HG03159 (cell line): ENCODE measurements around the gene TES.

Experiments used
- ATAC-seq: cut with Tn5 transposase; IDR thresholded peaks from one replicate; pipeline ENCODE4 v1.9.1; 2021; ENCODE audit warnings: mild to moderate bottlenecking, moderate library complexity; ENCODE audit not compliant: unreplicated experiment

TES gene

DNA sequence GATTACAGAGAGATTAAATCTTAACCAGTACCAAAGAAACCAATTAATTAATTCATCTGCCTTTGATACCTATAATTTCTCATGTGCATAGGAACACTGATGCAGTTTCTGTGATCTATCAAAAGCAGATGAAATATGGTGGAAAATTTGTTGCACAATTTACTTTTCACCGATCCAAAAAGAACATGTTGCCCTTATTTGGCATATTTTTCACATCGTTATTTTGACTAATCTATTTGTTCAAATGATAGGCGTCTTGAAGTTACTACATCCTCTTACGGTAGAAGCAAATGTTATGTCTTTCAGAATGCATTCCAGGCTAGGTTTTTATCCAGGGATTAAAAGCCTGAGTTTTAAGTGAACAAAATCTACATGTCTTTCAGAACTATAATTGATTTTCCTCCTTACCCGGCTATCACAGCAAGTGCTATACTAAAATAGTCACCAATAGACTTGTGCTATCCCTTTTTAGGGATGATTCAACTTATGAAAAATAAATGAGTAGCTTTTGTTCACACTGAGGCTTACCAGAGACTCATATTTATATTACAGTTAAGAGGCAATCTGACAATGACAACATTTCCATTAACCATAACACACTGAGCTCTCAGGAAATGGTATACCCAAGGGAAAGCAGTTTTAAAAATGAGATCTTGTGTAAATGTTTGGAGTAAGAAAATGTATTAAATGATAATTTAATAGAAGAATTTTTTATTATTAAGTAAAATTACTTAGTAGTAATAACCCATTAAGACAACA, 16.8 kb upstream of the TES start:
- ATAC-seq, result no peak

DNA sequence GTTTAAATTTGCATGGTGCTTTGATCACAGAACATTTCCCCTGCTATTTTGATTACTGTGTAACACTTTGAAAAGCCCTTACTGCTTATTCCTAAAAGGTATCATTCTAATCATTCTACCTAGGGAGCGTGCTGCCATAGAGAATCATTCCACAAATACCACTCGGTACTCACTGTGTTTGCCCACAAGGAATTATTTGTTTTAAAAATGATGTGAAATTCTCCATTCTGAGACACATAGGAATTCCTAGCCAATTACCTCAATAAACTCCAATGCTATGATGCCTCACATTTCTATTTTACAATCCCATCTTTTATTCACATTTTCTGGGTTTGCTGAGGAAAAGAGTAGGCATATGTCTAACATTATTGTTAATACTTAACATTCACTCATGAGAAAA, 16.2 kb upstream of the TES start:
- no peak for ATAC-seq

DNA sequence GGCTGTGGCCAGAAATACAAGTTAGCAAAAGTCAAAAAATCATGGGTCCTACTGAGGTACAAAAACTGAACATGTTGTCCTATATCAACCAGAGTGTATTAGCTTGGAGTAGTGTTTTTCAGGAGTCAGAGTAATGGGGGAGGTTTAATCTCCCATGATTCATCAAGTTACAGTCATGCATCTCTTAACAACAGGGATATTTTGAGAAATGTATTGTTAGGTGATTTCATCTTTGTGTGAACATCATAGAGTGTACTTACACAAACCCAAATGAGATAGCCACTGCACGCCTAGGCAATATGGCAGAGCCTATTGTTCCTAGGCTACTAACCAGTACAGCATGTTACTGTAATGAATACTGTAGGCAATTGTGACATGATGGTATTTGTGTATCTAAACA, 14.9 kb upstream of the TES start:
- ATAC-seq, result no peak

DNA sequence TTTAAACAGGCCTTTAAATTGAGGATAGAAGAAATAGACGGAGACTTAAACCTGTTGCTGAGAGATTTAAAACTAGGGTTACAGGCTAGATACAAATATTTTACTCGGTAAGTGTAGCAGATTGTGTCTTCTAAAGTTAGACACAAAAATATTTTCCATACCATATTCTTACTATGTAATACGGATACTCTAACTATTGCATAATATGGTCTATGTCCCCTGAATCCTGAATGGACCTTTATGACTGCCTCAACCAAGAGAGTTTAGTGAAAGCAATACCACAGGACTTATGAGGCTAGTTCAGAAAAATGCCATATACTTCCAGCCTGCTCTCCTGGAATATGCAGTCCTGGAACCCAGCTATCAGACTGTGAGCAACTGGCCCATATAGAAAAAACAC, 13.4 kb upstream of the TES start:
- ATAC-seq, result no peak

DNA sequence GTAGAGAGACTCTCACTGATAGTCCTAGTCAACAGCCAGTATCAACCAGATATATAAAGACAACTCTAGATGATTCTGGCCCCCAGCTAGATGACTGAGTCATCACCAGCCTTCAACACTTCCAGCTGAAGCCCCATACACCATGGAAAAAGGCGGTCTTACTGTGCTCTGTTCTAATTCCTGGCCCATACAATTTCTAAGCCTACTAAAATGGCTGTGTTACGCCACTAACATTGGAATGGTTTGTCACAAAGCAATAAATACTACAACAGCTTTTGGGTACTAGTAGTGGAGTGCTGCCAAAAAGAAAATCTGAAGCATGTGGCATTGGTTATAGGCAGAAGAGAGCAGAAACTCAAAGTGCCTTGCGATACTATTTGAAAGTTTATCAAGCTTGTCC, 13.0 kb upstream of the TES start:
- no peak for ATAC-seq

DNA sequence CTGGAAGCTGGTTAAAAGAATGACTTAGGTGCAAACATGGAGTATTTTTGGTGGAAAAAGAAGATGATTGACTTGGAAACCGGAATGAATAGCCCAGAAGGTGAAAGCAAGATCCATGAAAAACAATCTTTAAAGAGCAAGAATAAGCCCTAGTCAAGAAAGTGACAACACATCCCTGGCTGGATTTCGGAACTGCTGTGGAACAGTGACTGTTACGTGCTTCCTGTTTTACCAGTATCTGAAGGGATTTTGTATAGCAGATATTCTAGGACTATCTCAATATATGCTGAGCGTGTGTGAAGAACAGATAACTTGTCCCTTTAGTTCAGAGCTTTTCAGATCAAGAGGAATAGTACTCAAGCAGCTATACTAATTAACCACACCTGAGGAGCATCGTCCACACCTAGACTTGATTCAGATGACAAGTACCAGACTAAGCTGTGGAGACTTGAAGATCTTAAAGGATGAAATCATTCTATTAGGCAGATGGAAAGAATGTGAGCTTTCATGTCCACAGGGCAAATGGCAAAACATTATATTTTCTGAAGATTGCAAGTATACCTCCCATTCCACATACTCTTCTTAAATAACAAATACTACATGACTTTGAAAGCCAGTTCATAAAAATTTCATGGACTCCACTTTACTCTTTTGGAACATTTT, 11.5 kb upstream of the TES start:
- no peak for ATAC-seq

DNA sequence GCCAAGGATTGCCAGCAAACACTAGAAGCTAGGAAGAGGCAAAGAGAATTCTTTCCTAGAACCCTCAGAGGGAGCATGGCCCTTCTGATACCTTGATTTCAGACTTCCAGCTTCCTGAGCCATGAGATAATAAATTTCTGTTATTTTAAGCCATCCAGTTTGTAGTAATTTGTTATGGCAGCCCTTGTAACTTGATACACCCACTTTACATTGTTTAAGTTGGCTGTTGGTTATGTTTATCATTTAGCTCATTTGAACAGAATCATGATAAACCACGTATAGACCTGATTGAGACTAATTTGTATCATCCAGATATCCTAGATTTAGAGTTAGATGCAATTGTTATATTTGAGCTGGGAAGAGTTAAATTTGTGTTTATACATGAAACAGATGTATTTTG, 9.4 kb upstream of the TES start:
- no peak for ATAC-seq

DNA sequence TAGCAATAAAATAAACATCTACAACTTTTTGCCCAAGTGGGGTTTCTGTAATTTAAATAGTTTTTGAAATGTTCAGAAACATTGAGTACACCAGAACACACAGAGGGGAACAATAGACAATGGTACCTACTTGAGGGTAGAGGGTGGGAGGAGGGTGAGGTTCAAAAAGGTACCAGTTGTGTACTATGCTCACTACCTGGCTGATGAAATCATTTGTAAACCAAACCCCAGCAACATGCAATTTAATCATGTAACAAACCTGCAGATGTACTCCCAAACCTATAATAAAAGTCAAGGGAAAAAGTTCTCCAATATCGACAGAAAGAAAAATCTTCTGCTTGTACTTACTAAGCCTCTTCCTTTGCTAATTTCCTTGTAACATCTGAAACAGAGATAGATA, 4.2 kb upstream of the TES start:
- ATAC-seq, result no peak

DNA sequence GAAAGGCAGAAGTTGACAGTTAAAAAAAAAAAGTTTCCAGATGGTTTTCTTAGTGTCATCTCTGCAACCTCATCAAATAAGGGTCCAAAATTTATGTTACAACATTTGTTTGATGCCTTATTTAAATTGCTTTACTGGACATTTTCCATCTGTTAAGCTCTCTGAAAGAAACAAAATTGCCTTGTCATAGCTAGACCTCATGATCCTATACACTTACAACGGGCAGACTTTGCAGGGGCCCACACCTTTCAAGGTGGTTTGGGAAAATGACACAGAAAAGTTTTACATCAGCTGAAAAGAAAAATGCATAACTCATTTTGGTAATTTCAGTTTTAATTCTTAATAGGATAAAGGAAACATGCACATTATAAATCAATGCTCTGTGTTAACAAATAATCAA, 1.4 kb upstream of the TES start:
- no peak for ATAC-seq

DNA sequence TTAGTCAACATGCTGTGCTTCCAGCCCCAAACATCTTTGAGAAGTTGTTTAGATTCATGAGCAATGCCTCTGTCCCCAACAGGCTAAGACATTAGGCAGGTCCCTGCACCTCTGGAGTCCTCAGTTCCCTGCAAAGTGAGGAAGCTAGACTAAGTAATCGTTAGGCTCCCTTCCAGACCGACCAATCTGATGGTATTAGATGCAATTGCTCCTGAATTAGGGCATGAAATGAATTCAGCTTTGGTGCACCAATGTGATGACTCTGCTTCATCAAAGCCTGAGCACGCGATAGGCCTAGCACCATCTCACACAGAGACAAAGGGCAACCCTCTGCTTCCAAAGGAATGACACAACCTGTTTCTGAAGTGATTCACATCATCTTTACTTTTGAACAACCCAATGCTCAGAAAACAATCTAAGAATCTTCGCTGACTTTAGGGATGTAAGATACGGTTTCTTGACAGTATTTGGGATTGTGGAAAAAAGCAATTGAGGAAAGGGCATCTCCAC, 723 bp upstream of the TES start:
- ATAC-seq, result no peak

DNA sequence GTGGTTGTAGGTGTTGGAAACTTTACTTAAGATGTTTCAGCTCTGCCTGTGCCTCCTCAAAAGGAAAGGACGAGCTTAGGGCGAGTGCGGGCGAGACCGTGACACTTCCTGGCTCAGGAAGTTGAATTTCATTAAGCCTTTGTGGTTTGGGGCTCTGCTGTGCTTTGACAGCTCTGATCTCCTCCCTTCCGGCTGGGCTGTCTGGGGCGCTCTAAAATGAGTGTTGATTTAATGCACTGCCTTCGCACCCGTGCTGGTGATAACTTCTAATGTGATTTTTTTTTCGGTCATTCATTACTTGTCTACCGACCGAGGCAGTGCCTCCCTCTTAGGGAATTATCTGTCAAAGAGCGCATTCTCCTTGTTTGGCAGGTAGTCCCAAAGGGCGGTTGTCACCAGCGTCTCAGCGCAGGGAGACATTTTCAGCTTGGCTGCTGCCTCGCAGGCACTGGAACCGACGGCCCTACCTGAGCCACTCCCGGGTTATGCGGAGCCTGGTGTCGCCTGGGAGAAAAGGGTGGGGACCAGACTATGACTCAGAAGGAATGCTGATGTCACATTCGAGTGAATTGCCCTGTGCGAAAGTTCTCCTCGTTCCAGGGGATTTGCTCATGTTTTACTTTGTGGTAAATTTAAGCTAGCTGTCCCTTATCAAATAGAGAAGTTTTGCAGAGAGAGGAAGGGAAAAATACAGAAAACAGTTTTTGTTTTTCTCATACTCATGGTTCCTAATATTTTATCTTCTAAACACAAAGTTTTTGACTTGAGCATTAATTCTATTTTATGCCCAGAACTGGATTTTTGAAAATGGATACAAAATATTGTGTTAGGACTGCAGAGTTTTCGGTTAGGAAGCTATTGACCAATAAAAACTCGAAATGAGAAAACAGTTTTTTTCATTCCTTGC, 920 bp downstream of the TES start:
- ATAC-seq, result peak; percentile 77

DNA sequence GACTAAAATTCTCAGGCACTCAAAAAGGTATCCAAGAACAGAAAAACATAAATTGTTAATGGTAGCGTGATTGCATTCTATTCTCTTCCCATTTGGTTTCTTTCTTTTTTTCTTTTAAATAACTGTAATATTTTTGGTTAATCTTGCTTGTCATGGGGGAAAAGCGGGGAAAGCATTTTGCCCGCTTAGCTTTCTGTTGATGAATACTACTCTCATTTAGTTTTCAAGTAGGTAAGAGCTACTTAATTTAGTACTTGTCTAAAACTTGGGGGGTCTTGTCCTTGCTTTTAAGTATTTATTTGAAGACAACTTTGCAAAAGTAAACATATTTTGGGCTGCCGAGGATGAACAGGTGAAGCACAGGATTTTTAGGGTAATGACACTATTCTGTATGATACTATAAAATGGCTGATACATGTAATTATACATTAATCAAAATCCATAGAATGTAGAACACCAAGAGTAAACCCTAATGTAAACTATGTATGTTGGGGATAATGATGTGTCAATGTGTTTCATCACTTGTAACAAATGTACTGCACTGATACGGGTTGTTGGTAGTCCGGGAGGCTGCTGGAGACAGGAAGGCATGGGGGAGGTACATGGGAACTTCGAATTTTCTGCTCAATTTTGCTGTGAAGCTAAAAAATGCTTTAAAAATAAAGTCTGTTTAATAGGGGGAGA, 1.7 kb downstream of the TES start:
- no peak for ATAC-seq

DNA sequence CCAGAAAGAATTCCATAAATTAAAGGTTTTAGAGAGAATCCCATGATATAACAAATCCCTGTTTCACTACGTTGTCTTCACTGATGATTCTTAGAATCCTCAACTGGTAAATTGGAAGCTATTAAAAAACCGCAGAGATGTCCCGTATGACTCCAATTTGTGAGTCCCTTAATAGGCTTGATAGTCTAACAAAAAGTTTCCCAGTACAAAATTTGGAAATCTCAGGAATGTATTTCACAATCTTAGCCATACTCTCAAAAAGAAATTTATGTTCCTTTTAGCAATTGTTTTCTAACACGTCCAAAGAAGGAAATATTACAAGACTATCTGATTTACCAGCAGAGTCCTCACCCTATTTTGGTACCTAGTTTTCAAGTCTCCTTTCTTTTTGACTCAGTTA, 2.5 kb downstream of the TES start:
- no peak for ATAC-seq

DNA sequence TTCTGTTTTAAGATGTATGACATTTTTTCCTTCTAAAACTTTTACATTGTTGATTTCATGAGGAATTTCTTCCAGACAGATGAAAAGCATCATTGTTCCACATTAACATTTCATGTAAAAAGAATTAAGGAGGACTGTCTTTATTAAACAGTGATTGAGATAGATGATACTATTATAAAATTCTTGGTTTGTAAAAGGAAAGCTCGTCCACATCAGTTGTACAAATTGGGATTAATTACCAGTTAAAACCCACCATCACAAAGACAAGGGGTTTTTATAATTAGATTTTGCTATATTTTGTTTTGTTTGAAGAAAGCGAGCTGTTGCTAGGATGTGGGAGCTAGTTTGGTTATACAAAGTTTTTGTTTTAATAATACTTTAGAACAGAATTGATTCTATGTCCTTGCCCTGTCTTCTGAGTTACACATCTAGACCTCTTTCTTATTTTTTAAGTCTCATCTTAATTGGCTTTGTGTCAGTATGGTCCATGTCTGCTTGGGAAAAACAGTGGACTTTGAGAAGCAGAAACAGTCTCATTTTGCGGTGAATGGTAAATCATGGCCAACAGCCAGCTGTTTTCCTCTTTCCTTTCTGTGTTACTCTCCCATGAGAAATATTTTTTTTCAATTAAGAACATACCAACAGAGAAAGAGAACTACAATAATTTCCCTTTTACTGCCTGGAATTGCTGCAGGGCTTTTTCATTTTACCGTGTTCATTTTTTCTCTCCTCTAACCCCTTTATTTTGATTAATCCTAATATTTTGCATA, 3.2 kb downstream of the TES start:
- no peak for ATAC-seq

DNA sequence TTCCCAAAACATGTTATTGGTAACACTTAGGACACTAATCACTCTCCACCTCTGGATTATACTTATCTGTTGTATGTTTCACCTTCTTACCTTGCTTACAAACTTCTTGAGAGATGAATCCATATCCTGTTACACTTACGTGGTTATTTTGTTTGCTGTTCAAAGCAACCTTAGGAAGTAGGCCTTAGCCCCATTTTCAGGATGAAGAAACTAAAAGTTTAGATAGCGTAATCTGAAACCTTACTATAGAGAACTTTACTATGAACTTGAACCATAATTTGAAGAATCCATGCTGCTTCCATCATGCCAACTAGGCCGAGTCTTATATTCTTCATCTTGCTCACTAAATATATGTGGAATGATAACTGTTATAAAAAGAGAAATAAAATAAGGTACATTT, 4.6 kb downstream of the TES start:
- ATAC-seq, result no peak

DNA sequence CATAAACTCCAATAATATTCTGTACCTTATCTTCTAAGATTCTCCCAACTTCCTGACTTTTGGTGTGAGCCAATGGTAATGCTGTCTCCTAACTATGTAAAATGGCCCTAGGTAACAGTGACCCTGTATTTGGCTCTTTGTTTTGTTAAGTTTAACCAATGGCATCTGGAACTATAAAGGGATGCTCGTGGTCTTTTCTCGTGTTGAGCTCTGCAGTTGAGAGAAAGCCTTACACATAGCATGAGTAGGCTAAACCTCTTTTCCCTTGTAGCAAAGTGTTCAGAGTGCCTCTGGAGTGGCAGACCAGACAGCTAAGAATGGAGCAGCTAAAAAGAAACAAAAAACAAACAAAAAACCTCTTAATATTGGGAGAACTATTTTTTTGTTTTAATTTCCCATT, 5.2 kb downstream of the TES start:
- no peak for ATAC-seq

DNA sequence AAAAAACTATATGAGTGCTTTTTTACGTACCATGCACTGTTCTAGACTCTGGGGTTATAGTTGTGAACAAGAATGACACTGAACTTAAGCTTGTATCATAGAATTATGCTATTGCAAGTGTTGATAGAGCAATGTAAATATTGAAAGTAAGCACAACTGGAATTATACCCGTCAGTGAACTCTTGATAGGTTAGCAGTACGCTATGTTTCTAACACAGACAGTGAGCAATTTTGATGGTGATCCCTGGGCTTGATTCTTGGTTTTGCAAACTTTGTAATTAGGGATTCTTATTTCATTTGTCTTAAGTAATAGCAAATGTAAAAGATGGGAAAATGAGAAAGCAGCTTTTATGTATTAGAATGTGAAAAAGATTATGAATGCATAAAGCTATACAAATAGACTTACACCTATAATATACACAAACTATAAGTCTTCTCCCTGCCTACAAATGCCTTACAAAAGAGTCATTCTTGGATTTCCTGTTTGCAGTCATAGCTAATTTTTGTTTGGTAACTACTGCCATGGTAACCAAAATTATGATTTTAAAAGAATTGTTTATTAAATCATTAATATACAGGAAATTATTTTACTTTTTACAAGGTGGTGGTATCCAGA, 6.7 kb downstream of the TES start:
- no peak for ATAC-seq

DNA sequence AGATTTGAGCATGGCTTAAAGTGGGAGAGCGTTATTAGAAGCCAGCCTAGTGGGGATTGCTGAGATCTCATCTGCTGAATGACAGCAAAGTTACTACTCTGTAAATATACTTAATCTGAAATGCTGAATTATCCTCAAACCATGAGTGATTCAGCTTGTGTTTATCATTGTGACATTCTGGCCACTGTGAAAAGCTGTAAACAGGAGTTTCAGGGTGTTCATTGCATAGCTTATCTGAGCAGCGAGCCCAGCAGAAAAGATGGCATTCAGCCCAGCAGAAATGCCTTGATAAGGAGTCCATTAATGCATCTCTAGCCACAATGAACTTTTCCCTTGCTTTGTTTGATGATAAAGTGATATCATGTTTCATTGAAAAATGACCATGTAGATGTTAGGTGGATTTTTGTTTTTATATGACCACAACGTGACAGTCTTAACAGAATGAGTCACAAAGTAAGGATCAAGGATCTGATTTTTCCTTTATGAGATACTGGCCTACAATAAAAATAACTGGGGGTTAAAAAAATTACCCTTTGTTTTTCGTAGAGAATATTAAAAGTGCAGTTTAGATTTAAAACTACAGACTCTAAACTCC, 7.8 kb downstream of the TES start:
- no peak for ATAC-seq

DNA sequence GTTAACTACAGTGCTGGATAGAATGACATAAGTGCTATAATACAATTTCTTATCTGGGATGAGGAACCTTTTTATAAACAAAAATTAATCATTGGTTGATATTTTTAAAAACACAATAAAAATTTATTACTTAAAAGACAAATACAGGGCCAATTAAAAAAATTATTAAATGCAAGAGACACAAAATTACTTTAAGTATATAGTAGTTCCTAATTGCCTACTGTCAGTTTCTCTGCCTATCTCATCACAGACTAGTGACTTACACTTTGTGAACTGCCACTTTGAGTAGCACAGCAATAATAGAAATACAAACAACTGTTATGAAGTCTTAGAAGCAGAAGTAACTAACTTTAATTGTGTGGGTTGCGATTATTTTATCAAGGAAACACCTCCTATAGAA, 8.4 kb downstream of the TES start:
- ATAC-seq, result no peak
